CD4-positive, alpha-beta T cell treated with Interleukin-15 for 1 hour (primary cell): ENCODE data around the gene ARHGAP44.

Experiments
- DNase-seq: peaks from one replicate; pipeline ENCODE4 v3.0.0-alpha.2; 2020

The ARHGAP44 gene

DNA sequence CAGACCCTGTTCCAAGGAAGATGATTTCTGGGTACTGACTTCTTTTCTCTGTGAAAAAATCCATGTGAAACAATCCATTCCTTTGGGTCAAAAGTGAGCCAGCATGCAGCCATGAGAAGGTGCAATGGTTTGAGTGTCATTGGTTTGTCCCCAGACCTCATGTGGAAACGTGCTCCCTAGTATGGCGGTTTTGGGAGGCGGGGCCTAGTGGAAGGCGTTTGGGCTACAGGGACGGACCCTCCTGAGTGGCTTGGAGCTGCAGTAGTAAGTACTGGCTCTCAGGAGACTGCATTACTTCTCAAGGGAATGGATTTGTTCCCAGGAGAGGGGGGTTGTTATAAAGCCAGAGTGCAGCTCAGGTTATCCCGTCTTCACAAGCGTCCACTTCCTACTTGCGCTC lies 209.2 kb downstream of the ARHGAP44 start:
- no peak for DNase-seq

DNA sequence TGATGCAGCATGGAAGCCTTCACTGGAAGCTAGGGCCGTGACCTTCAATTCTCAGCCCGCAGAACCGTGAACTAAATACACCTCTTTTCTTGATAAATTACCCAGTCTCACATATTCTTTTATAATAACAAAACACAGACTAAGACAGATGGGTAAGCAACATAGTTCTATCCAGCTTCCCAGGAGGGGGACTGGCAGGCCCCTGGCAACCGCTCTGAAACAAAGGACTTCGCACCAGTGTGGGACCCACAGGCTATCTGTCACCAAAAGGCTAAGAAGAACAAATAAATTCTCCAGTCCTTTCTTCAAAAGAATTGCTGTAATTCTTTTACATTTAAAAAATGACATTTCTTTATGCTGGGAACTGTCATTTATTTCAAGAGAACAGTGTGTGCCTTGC lies 209.6 kb downstream of the ARHGAP44 start:
- DNase-seq = no peak

DNA sequence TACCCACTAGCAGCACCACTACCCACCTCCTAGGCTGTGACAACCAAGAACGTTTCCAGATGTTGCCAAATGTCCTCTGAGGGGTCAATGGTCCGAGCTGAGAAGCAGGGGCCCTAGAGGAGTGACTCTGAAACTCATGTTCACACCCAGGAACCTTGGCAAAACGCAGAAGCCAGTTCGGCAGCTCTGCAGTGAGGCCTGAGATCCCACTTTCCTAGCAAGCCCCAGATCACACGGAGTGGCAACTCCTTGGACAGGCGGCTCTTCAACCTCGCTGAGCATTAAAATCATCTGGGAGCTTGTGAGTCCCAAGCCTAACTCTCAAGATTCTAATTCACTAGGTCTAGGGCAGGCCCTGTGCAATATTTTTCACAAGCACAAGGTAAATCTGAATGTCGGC lies 211.3 kb downstream of the ARHGAP44 start:
- no peak for DNase-seq

DNA sequence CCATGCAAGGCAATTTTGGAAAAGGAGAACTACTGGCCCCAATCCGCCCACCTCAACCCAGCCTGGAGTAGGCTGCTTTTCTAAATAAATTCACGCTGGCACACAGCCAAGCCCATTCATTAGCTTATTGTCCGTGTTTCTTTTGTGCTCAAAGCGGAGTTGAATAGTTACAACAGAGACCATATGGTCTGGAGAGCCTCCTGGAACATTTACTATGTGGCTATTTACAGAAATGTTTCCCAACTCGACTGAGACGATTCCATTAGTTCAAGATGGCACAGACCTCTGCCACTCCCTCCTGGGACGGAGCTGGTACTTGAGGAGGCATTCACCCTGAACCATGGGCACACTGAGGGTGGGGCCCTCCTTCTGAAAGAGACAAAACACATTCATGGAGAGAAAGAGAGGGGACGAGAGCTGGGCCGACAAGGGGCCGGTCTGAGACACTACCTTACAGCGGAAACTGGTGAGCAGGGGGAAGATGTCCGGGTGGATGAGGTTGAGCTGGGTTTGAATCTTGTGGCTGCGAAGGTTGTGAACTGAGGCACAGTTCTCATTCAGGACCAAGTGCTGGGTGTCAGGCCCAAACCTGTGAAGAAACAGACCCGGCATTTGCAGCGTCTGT lies 212.8 kb downstream of the ARHGAP44 start:
- no peak for DNase-seq

DNA sequence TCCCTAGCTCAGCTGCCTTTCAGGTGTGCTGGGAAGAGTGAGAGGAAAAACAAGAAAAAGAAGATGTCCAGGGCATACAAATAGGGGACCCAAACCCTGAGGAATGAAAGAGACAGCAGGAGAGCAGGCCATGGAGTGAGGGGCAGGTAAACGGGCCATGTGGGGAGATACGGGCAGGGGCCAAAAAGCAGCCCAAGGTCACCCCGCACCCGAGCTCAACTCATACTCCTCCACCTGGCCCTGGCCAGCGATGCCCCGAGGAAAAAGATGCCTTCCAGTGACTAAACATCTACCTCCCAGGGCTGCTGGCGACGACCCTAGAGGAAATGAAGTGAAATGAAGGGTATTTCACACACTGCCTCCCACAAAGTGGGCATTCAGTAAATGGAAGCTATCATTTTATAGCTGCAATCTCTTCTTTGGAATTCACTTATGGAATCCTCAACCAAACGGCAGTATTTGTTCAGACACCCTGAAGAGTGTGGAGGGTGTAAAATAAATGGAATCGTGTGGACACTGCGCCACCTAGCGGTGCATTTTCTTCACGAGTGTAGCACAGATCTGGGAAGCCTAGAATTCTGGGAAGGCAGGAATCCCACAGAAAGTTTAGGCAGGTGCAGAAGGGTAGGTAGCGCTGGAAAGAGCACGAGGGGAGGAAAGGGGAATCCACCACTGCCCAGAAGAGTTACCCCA lies 213.6 kb downstream of the ARHGAP44 start:
- no peak for DNase-seq

DNA sequence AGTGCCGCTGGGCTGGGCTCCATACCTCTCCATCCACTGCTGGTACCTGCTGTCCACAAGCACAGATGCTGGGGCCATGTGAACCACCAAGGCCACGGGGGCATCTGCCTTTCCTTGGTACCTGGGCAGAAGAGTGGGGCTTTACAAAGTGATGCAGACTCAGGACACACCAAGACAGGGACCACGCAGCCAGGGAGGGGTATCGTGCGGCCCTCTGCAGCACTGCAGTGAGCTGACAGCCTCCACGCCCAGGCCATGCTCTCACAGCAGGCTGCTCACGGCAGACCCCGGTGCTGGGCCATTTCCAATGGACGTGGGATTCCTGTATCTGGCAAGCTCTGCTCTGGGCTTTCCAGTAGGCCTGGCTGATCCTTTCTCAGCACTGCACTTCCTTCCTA lies 214.2 kb downstream of the ARHGAP44 start:
- no peak for DNase-seq

DNA sequence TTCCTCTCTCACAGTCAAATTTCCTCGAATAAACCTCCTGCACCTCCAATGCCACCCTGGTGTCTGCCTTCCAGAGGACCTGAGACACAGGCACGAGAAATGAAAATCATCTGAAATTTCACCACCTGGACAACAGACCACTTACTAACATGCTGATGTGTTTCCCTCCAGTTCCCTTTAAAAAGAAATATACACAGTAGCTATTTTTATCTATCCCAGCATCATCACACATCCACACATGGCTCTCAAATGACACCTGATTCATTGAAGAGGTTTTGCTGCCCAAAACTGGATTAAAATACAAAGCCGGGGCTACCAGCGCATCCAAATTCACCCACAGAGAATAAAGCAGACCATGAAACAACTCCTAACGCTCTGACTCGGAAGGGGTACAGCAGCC lies 214.6 kb downstream of the ARHGAP44 start:
- no peak for DNase-seq

DNA sequence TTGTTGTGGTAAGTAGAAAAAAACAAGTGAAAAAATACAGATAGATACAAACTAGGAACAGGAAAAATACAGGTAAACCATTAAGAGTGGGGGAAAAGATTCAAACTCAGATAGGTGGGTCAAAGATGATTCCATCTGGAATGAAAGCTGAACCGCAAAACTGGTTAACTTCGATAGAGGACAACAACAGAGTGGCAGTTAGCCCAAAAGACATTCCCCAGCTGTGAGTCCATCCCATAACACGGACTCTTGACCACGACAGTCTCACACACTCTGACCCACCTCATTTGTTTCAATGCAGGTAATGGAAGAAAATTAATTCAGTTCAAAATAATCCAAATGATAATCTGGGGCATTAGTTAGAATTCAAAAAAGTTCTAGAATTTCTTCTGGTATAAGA lies 215.0 kb downstream of the ARHGAP44 start:
- DNase-seq = no peak

DNA sequence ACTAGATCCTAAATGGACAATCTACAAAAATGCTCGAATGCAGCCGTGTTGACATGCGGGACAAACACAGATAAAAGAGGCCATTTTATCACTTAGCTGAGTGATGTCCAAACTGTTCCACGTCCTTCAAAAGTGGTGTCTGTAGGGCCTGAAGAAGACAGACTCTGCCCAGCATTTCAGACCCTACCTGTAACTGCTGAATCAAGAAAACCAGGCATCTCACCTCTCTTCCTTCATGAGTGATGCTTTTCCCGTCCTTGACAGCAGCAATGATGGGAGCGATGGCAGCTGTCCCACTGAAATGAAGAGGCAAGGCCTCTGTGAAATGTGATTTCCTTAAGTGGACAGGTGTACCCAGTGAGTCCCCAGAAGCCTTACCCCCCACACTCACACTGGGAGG lies 216.2 kb downstream of the ARHGAP44 start:
- no peak for DNase-seq

DNA sequence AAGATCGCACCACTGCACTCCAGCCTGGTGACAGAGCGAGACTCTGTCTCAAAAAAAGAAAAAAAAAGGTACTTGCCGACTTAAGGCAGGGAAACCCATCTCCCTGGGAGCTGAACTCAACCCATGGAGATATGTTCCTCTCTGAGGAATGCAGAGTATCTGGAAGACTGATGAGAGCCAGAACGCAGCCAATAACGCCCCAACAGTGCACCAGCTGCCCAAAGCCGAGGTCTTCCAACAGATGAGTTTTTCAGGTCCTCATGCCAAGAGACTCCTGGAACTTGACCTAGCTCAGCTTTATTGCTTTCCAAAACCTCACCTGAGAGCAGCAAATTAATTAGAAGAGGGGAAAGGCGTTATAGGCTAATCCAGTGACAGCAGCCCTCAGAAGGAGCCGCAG lies 219.2 kb downstream of the ARHGAP44 start:
- DNase-seq = no peak

DNA sequence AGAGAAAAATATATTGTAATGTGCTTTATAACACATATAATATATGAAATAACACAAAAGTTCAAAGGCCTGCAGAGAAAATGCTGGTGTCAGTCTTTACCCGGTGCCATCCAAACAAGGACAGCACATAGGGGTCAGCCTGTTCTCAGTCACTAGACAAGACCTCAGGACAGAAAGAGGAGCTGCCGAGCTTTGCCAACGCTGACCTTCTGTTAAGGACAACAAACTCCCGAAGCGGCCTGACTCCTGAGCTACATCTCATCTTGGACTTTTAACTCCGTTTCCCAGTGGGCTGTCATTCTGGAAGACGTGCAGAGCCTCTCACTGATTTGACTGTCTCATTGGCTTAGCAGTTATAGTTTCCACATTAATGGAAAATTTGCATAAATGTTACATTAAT lies 221.7 kb downstream of the ARHGAP44 start:
- no peak for DNase-seq

DNA sequence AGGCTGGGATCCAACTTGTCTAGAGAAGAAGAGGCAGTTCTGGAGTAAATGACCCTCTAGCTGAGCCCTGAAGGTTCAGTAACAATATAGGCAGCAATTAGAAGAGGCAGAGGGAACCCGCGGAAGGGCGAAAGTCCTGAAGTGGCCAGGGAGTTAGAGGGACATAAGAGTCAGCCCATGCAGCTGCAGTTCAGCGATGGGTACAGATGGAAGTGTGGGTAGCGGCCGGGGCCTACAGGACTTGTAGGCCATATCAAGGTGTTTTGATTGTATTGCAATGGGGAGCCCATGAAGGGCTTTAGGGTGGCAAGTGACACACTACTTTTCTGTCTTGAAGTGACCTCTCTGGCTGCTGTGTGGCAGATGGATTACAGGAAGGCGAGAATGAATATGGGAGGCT lies 225.5 kb downstream of the ARHGAP44 start:
- DNase-seq = no peak

DNA sequence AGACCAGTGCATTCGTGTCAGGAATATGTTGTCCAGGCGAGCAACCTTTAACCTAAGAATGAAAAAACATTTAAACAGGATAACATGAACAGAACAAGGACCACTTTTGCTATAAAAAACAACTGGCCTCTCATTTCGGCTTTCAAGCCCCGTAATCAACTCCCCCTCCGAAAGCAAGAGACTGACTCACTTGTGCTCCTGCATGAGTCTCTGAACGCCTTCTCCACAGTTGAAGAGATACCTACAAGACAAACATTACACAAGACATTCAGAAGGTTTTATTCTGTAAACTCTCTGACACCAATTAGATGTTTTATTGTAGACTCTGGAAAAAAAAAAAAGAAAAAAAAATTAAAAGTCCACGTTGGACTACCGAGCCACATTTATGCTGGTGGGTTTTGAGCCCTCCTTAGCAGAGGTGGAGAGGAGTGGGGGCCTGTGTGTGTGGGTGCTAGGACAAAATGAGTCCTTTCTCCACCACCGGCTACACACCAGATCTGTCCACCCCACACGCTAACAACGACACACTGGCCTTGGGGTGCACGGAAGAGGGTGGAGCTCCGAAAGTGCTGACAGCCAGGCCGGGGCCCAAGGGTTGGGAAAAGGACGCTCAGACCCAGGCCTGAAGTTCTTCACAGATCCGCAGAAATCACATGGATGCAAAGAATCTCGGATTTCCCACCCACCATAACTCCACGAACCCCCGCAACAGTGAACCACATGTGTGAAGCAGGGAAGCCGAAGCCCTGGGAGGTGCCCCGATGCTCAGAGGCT lies 227.8 kb downstream of the ARHGAP44 start:
- DNase-seq = no peak

DNA sequence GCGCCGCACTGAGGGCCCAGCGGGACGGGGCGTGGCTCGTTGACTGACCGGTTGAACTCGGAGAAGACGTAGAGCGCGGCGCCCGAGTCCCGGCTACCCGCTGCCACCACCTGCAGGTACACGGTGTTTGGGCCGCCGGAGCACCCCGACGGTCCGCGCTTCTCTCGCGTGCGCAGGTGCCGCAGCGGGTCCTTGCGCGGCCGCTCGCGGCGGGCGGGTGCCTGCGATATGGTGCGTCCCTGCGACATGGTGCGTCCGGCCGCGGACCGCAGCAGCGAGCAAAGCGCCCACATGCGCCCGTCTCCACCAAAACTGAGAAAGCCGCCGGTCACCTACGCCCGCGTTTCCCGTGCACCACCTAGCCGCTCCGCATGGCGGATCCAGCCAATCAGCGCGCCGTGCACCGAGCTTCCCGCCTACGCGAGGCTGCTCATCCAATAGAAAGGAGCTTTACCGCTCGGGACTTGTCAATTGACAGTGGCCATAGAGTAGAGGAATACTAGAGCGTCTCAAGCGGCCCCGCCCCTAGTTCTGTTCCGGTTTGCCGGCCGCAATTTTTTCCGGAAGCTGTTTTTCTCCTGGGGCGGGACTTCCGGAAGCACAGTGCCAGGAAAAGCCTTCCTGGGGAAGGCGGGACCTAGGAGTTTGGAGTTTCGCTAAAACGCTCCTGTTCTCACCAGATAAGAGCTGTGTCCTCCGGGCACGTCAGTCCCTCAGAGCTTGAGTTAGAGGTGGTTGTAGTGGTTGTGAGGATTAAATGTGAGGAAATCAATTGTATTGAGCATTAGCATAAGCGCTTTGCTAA lies 228.6 kb downstream of the ARHGAP44 start, which contains the start of gene ELAC2:
ELAC2 (minus strand) TSS at position 373 of the 805 bp plus-strand sequence; CDS start at position 293, 80 bp downstream.
- DNase-seq = peak; percentile 97

DNA sequence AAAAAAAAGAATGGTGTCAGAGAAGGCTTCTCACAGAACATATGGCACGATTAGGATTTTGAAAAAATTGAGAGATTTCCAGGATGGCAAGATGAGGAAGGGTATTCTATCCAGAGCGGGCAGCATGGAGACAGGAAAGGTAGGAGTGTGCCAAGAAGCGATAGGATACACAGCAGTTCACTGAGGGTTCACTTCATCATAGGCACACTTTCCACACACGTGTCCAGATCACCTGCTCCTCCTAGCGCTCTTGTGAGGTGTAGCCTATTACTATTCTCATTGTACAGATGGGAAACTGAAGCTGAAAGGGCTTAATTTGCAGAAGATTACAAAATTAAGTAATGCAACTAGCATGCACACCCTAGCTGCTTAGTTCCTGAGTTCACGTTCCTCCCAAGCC lies 234.7 kb downstream of the ARHGAP44 start:
- no peak for DNase-seq

DNA sequence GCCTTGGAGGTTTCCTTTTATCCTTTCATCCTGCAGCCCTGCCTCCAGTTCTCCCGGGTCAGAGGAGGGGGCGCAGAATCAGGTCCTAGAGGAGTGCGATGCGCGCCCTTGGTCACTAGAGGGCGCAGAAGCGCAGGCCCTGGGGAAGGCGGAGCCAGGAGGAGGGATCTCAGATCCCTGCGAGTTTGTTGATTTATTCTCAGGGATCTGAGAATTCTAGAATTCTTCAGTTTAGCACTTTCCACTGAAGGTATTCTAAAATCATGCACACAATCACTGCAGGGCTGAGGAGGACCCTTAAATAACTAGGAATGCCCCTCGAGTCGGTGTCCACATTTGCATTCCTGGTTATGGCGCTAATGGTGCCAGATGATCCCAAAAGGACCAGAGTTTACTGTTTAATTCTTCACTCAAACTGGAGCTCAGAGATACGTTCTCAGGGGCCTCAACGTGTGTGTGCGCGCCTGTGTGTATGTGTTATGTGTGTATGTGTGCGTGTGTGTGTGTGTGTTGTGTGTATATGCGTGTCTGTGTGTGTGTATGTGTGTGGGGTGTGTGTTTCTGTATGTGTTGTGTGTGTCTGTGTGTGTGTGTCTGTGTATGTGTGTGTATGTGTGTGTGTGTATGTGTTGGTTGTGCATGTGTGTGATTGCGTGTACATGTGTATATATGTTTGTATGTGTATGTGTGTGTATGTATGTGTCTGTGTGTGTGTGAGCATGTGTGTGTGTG lies 235.4 kb downstream of the ARHGAP44 start:
- DNase-seq = peak; percentile 52

DNA sequence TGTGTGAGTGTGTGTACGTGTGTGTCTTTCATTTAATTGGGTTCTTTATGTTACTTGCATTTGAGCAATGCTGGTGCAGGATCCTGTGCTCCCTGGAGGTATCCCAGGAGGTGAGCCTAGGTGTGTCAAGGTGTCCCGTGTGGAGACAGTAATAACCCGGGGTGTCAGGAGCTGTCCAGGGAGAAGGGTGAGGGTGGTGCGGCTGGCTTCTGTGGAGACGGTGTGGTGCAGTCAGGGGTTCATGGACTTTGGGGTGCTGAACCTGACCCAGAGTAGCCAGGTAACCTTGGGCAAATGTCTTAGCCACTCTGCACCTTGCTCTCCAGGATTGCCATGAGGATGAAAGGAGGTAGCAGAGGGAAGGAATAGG lies 235.9 kb downstream of the ARHGAP44 start:
- no peak for DNase-seq

DNA sequence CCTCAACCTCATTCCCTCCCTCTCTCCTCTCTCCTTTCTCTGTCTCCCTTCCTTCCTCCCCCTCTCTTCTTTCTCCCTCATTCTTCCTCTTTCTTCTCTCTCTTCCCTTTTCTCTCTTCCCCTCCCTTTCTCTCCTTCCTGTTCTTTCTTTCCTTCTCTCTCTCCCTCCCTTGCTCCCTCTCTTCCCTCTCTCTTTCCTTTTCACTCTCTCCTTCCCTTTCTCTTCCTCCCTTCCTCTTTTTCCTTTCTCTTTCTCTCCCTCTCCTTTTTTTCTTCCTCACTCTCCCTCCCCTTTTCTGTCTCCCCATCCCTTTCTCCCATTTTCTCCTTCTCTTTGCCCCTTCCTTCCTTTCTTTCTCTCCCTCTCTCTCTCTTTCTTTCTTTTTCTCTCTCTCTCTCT lies 236.4 kb downstream of the ARHGAP44 start:
- no peak for DNase-seq

DNA sequence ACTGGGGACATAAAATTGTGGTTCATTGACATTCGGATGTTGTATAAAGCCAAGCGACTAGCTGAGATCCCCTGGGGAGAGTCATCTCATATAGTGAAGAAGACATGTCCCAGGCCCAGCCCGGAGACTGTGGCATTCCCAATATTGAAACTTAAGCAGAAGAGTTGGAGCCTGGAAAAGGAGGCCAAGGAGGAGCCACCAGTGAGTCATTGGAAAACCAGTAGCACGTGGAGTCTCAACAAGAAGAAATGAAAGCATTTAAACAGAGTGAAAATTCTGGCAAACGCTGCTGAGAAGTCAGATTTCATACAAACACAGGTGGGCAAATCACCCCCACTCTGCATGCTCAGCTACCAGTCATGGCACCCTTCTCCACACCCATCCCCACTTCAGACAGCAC lies 237.9 kb downstream of the ARHGAP44 start:
- DNase-seq = no peak

DNA sequence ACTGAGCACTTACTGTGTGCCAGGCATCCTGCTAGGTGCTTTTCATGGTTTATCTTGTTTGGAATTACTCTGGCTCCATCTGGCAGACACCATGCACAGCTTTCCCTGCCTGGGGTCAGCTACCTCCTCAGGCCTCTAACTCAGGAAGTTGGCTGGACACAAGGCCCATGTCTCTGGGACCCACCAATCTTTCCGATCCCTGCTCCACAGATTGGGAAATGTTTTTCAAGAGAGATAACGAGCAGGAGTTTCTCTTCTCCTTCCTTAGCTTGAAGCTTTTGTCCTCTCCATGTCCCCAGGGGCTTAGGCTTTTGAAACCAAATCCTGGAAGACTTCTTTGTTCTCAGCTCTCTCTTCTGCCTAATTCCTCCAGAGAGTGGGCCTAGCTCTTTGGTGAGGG lies 240.0 kb downstream of the ARHGAP44 start:
- no peak for DNase-seq

DNA sequence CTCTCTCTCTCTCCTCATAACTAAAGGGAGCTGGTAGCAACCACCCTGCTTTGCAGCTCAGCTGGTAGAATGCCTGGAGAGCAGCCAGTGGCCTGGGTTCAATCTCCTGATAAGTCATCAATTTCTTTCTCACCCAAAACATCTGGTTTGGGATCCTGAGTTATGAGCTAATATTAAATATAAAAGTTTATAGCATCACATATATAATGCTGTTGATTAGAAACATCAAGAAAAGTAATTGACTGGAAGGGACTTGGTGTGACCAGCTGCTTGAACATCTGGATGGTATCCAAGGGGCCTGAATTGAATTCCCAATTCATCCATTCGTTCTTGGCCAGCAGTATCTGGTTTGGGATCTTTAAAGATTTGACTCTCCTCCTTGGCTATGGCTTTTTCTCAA lies 240.8 kb downstream of the ARHGAP44 start:
- DNase-seq = no peak

DNA sequence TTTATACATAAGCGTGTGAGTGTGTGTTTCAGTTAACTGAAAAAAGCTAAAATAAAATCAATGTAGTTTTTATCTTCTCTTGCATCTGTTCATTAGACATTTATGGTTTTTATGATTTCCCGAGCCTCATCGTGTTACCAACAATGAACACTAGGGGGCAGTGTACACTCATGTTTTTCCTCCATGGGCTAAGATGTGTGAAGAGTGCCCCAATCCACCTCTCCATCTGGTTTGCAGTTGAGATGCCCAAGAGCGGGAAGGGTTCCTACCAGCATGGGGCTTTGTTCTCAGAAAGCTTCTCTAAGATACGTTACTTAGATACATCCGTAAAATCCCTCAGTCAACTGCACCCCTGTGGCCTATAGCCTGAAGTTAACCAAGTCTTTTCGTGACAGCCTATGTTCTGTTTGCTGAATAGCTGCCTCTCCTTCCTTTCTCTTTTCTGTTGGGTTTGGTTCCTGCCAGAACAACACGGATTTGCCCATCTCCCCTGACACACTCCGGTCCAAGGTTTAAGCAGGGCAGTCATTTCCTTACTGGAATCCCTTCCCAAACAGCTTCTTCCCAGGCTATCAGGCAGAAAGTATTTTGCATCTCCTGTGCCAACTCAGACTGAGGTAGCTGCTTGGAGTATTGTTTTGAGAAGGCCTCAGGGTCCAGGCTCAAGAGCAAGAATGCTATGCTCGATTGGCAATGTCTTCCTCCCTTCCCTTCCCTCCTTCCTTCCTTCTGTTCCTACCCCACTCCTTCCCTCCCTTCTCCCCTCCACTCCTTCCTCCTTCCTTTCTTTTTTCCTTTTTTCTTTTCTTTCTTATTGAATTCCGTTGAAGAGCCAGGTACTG lies 241.4 kb downstream of the ARHGAP44 start:
- peak; percentile 24 for DNase-seq
